ENCODE data around the gene TMEM250.
A peak's percentile ranks its signal among the peaks of the same experiment; 100 is the strongest.

TMEM250 gene

GRCh38 chr9:136122425-136123383 is 4.0 kb upstream of the TMEM250 start:
- peak; percentile 94 for TF ChIP-seq CTCF (IDR thresholded peaks at IDR 0.05; ENCODE audit: low read depth, low read length, missing control alignments)
- DNase-seq (ENCODE audit: low read depth) = no peak
- no peak overlapping the region for H3K4me3 ChIP-seq (ENCODE audit: low read depth, low read length)

GRCh38 chr9:136121801-136122200 is 3.1 kb upstream of the TMEM250 start:
- DNase-seq (ENCODE audit: low read depth) = no peak
- TF ChIP-seq CTCF (IDR thresholded peaks at IDR 0.05; ENCODE audit: low read depth, low read length, missing control alignments) = no peak
- H3K4me3 ChIP-seq (ENCODE audit: low read depth, low read length) = no peak overlapping the region

- no peak for DNase-seq (ENCODE audit: low read depth)
- no peak for TF ChIP-seq CTCF (IDR thresholded peaks at IDR 0.05; ENCODE audit: low read depth, low read length, missing control alignments)
- no peak overlapping the region for H3K4me3 ChIP-seq (ENCODE audit: low read depth, low read length)
These were observed 1.8 kb upstream of the TMEM250 start for GRCh38 chr9:136120438-136120844.

GRCh38 chr9:136119883-136120393 is 1.3 kb upstream of the TMEM250 start:
- no peak for DNase-seq (ENCODE audit: low read depth)

GRCh38 chr9:136119061-136119882 is 597 bp upstream of the TMEM250 start:
- H3K4me3 ChIP-seq (ENCODE audit: low read depth, low read length) = peak overlapping the region; percentile 93
- TF ChIP-seq CTCF (IDR thresholded peaks at IDR 0.05; ENCODE audit: low read depth, low read length, missing control alignments) = no peak
- no peak for DNase-seq (ENCODE audit: low read depth)

More at GRCh38 chr9:136119883-136120393, 1.3 kb upstream of the TMEM250 start:
- H3K4me3 ChIP-seq (ENCODE audit: low read depth, low read length) = peak overlapping the region; percentile 93
- no peak for TF ChIP-seq CTCF (IDR thresholded peaks at IDR 0.05; ENCODE audit: low read depth, low read length, missing control alignments)

- H3K4me3 ChIP-seq (ENCODE audit: low read depth, low read length) = peak overlapping the region; percentile 93
- TF ChIP-seq CTCF (IDR thresholded peaks at IDR 0.05; ENCODE audit: low read depth, low read length, missing control alignments) = no peak
- DNase-seq (ENCODE audit: low read depth) = no peak
These were observed 757 bp downstream of the TMEM250 start for GRCh38 chr9:136117916-136118319.
